MM.1S (cell line): Measurements from ENCODE around the gene RECQL5.

Experiments used
- DNase-seq: peaks from one replicate; pipeline ENCODE4 v3.0.0-alpha.2; 2015
- H2AFZ ChIP-seq: fragments of 300-600 bp; sonication (generic); 2 replicates; pipeline ENCODE4 v1.6.0; 2016; ENCODE audit warnings: antibody characterized with exemption, low read length
- H3F3A ChIP-seq: fragments of 300-600 bp; sonication (generic); 2 replicates; pipeline ENCODE4 v1.6.1; 2016; ENCODE audit warnings: mild to moderate bottlenecking, antibody characterized with exemption, low read length, moderate library complexity, mixed read lengths; ENCODE audit not compliant: insufficient read depth
- H3K27ac ChIP-seq: fragments of 300-600 bp; sonication (generic); 2 replicates; pipeline ENCODE4 v1.5.1; 2016; ENCODE audit warnings: mild to moderate bottlenecking, low read length
- H3K27me3 ChIP-seq: fragments of 300-600 bp; sonication (generic); replicated peaks from 2 replicates; pipeline ENCODE4 v1.6.0; 2016; ENCODE audit warnings: low read length; ENCODE audit not compliant: insufficient read depth
- H3K36me3 ChIP-seq: fragments of 300-600 bp; sonication (generic); replicated peaks from 2 replicates; pipeline ENCODE4 v1.6.1; 2016; ENCODE audit warnings: mild to moderate bottlenecking, low read length, mixed read lengths; ENCODE audit not compliant: insufficient read depth
- H3K4me1 ChIP-seq: fragments of 300-600 bp; sonication (generic); 2 replicates; pipeline ENCODE4 v1.6.1; 2016; ENCODE audit warnings: low read length, mixed read lengths
- H3K4me2 ChIP-seq: fragments of 300-600 bp; sonication (generic); 2 replicates; pipeline ENCODE4 v1.6.0; 2016; ENCODE audit warnings: low read depth, low read length
- H3K4me3 ChIP-seq: fragments of 300-600 bp; sonication (generic); 2 replicates; pipeline ENCODE4 v1.5.1; 2016; ENCODE audit warnings: low read length, mixed read lengths
- H3K79me2 ChIP-seq: fragments of 300-600 bp; sonication (generic); 2 replicates; pipeline ENCODE4 v1.6.1; 2016; ENCODE audit warnings: mixed run types, low read length, mixed read lengths
- H3K9ac ChIP-seq: fragments of 300-600 bp; sonication (generic); 2 replicates; pipeline ENCODE4 v1.6.1; 2016; ENCODE audit warnings: low read length, mixed read lengths
- H3K9me2 ChIP-seq: fragments of 300-600 bp; sonication (generic); replicated peaks from 2 replicates; pipeline ENCODE4 v1.6.1; 2016; ENCODE audit warnings: mild to moderate bottlenecking, low read length, mixed read lengths; ENCODE audit not compliant: insufficient read depth
- H3K9me3 ChIP-seq: fragments of 300-600 bp; sonication (generic); replicated peaks from 2 replicates; pipeline ENCODE4 v1.6.1; 2016; ENCODE audit warnings: mild to moderate bottlenecking, low read length, mixed read lengths; ENCODE audit not compliant: insufficient read depth
- H4K20me1 ChIP-seq: fragments of 300-600 bp; sonication (generic); 2 replicates; pipeline ENCODE4 v1.6.1; 2016; ENCODE audit warnings: mild to moderate bottlenecking, low read length, moderate library complexity, mixed read lengths; ENCODE audit not compliant: insufficient read depth
- EZH2 ChIP-seq: fragments of 300-600 bp; sonication (generic); optimal IDR thresholded peaks from 2 replicates; pipeline ENCODE3; 2017; ENCODE audit warnings: low read depth, mild to moderate bottlenecking, antibody characterized with exemption, low read length, mixed read lengths
- EZH2phosphoT487 ChIP-seq: fragments of 300-600 bp; sonication (generic); IDR thresholded peaks from 2 replicates; pipeline ENCODE4 v1.6.1; 2018; ENCODE audit warnings: antibody characterized with exemption, low read length
- TF ChIP-seq, protein P1 (sequence below): fragments of 300-600 bp; sonication (generic); IDR thresholded peaks from 2 replicates; pipeline ENCODE4 v1.5.1; 2016; ENCODE audit warnings: antibody characterized with exemption, low read length, mixed read lengths

The RECQL5 gene

DNA sequence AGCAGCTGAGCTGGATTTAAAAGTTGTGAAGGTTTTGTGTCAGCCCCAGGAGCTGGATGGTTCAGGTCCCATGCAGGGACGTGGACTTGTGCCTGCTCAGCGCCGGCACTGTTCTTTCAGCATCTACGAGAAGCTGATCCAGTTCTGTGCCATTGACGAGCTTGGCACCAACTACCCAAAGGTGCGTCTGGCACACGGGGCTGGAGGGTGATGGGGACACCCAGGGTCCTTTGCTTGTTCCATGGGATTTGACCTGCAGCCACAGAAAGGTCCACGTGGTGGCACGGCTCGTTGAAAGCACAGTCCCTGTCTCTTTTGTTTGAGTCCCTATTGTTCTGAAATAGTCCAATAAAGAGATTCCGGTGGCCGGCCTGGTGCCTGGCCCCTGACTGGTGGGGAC lies 36.2 kb upstream of the RECQL5 start:
- no peaks in the 10 kb centered on the region for H3K4me1 ChIP-seq
- H3K4me3 ChIP-seq: no peak overlapping the region
- H3K9me3 ChIP-seq: no peaks in the 10 kb centered on the region
- no peak overlapping the region for H3K9ac ChIP-seq
- no peak overlapping the region for H3K4me2 ChIP-seq
- DNase-seq: no peak
- no peaks in the 10 kb centered on the region for H3K27me3 ChIP-seq
- TF ChIP-seq EZH2: no peak
- no peak for TF ChIP-seq EZH2phosphoT487
- TF ChIP-seq, protein P1, sequence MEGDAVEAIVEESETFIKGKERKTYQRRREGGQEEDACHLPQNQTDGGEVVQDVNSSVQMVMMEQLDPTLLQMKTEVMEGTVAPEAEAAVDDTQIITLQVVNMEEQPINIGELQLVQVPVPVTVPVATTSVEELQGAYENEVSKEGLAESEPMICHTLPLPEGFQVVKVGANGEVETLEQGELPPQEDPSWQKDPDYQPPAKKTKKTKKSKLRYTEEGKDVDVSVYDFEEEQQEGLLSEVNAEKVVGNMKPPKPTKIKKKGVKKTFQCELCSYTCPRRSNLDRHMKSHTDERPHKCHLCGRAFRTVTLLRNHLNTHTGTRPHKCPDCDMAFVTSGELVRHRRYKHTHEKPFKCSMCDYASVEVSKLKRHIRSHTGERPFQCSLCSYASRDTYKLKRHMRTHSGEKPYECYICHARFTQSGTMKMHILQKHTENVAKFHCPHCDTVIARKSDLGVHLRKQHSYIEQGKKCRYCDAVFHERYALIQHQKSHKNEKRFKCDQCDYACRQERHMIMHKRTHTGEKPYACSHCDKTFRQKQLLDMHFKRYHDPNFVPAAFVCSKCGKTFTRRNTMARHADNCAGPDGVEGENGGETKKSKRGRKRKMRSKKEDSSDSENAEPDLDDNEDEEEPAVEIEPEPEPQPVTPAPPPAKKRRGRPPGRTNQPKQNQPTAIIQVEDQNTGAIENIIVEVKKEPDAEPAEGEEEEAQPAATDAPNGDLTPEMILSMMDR: no peak
- no peaks in the 10 kb centered on the region for H3K9me2 ChIP-seq
- peaks cover 5% of the 10 kb centered on the region; the same call in 1 of the 2 replicates for H3K36me3 ChIP-seq
- peaks cover 4% of the 10 kb centered on the region; the same call in 1 of the 2 replicates for H3K79me2 ChIP-seq
- H3F3A ChIP-seq: no peaks in the 10 kb centered on the region
- H4K20me1 ChIP-seq: no peaks in the 10 kb centered on the region
- no peak overlapping the region for H3K27ac ChIP-seq
- no peak overlapping the region for H2AFZ ChIP-seq

DNA sequence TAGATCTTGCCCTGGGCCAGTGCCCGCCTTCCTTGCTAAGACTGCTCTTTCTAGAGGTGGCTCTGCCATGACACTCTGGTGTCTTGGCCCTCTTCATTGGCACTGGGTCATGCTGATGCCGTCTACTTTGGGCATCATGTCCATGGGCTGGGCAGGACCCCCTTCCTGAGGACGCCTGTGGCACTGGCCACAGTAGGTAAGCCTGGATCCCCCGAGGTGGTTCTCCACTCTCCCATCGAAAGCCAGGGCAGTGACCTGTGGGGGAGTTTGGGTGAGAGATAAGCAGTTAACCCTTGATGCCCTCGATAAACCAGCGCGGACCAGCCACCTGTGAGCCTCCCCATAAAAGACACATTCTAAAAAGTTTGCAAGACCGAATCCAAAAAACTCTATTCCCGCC lies 34.3 kb upstream of the RECQL5 start:
- Histone ChIP-seq H3K9me3 (no peaks in the 10 kb centered on the region), H3K4me1 (no peaks in the 10 kb centered on the region), H3K27ac (no peak overlapping the region), H3K27me3 (no peaks in the 10 kb centered on the region), H3K4me2 (no peak overlapping the region), H4K20me1 (no peaks in the 10 kb centered on the region), H2AFZ (no peak overlapping the region), H3F3A (no peaks in the 10 kb centered on the region), H3K79me2 (peaks cover 17% of the 10 kb centered on the region), H3K9me2 (no peaks in the 10 kb centered on the region), H3K36me3 (peaks cover 5% of the 10 kb centered on the region; the same call in 1 of the 2 replicates), H3K9ac (no peak overlapping the region), H3K4me3 (no peak overlapping the region)
- DNase-seq: no peak
- TF ChIP-seq, protein P1: no peak
- no peak for TF ChIP-seq EZH2

DNA sequence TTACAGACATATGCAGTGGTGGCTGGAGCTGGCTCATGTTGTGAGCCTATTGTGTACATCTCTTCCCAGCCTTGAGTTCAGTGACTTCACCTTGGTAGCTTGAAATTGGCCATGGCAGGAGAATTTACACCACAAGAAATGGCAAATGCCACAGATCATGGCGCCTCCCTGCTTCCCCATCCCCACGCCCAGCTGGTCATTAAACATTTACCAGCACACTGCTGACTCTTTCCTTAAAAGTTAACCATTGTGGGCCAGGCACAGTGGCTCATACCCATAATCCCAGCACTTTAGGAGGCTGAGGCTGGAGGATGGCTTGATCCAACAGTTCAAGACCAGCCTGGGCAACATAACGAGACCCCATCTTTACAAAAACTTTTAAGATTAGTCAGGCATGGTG lies 31.7 kb upstream of the RECQL5 start:
- DNase-seq: no peak
- no peaks in the 10 kb centered on the region for H3K27me3 ChIP-seq
- H3K27ac ChIP-seq: no peak overlapping the region
- peaks cover 41% of the 10 kb centered on the region for H3K79me2 ChIP-seq
- H4K20me1 ChIP-seq: no peaks in the 10 kb centered on the region
- TF ChIP-seq EZH2: no peak
- no peak for TF ChIP-seq EZH2phosphoT487
- TF ChIP-seq, protein P1: no peak
- H3K9ac ChIP-seq: no peak overlapping the region
- H3K9me2 ChIP-seq: no peaks in the 10 kb centered on the region
- no peak overlapping the region for H3K4me3 ChIP-seq
- no peaks in the 10 kb centered on the region for H3F3A ChIP-seq
- H3K36me3 ChIP-seq: 0 out of 2 replicates have a peak, but pooled peaks cover 5% of the 10 kb centered on the region
- no peak overlapping the region for H2AFZ ChIP-seq
- no peaks in the 10 kb centered on the region for H3K4me1 ChIP-seq
- H3K9me3 ChIP-seq: no peaks in the 10 kb centered on the region
- H3K4me2 ChIP-seq: no peak overlapping the region
